Measurements from ENCODE around the gene CRYGN. TPM values are rescaled to one million over a fixed set of nuclear protein-coding genes. Genes with fewer than 3 reads are reported as not detected.

The CRYGN gene
- polyA plus RNA-seq, 1 donor (not counting 4 experiments of a cell fraction or from before 2014, with no cell fraction given) = not detected

GRCh38 chr7:151442776-151443496 is 3.0 kb upstream of the CRYGN start:
- no peak for DNase-seq (ENCODE audit: low read depth, low spot score)
- H2AFZ ChIP-seq (ENCODE audit: control insufficient read depth, low read length) = no peak overlapping the region
- no peak overlapping the region for H3K9ac ChIP-seq (ENCODE audit: control insufficient read depth, extremely low read depth, insufficient read depth, low read length)
- H3K27me3 ChIP-seq (ENCODE audit: control insufficient read depth, extremely low read depth, insufficient read depth, low read length) = peaks cover 30% of the 10 kb centered on the region
- H4K20me1 ChIP-seq (ENCODE audit: control insufficient read depth, extremely low read depth, insufficient read depth, low read length) = no peaks in the 10 kb centered on the region
- no peaks in the 10 kb centered on the region for H3K36me3 ChIP-seq (ENCODE audit: control insufficient read depth in 2 of 2, extremely low read depth in 1 of 2, insufficient read depth in 2 of 2, low read length in 2 of 2)
- H3K27ac ChIP-seq (ENCODE audit: control insufficient read depth, insufficient read depth, low read length) = no peak overlapping the region
- no peaks in the 10 kb centered on the region for H3K9me1 ChIP-seq (ENCODE audit: control insufficient read depth, extremely low read depth, insufficient read depth, low read length)
- no peak overlapping the region for H3K4me2 ChIP-seq (ENCODE audit: control insufficient read depth, extremely low read depth, insufficient read depth, low read depth, low read length)
- peaks cover 3% of the 10 kb centered on the region for H3K4me1 ChIP-seq (ENCODE audit: control insufficient read depth, extremely low read depth, insufficient read depth, low read length)
- dilution Hi-C loops (cut with MboI; ENCODE audit: extremely low pct_ligation_motif_present, low sequenced_read_pairs) = no loop called here
- no peak for FAIRE-seq
- H3K4me3 ChIP-seq (ENCODE audit: control insufficient read depth in 2 of 3, extremely low read depth in 1 of 3, insufficient read depth in 2 of 3, low read depth in 1 of 3, low read length in 3 of 3) = no peak overlapping the region
- TF ChIP-seq CTCF (optimal IDR thresholded peaks at IDR 0.05 in 1 of 3, IDR thresholded peaks at IDR 0.05 in 1 of 3, conservative IDR thresholded peaks at IDR 0.05 in 1 of 3; ENCODE audit: extremely low read depth in 1 of 3, insufficient read depth in 2 of 3, low read length in 3 of 3) (no peak), EZH2 (IDR thresholded peaks at IDR 0.05; ENCODE audit: low read length) (no peak)
- H3K79me2 ChIP-seq (ENCODE audit: control insufficient read depth, insufficient read depth, low read length) = no peaks in the 10 kb centered on the region
- H3K9me3 ChIP-seq (ENCODE audit: control insufficient read depth, low read depth, low read length) = no peaks in the 10 kb centered on the region

DNA sequence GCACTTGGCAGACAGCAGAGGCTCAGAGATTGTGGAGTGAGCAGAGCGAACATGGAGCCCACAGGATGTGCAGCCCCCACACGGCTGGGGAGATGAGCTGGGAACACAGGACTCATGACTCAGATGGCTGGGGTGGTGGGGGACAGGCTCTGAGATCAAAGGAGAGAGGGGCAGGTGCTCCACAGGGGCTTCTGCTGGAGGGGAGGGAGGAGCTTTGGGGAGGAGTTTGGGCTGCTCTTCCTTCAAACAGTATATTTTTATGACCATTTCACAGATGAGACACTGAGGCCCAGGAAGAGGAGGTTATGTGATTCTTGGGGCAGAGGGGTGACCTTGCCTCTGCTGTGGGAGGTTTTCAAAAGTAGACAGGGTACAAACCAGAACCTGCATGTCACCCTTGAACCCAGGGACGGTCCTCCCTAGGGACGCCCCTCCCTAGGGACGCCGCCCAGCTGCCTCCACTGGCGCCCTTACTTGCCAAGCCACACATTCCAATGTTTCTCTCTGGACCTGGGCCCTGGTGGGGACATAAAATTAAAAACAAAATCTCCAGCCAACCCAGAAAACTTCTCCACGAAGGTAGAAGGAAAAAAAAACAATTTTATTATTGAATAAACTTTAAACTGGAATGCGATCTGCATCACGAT is 981 bp upstream of the CRYGN start:
- Histone ChIP-seq H3K4me3 (ENCODE audit: control insufficient read depth in 2 of 3, extremely low read depth in 1 of 3, insufficient read depth in 2 of 3, low read depth in 1 of 3, low read length in 3 of 3) (no peak overlapping the region), H3K9me3 (ENCODE audit: control insufficient read depth, low read depth, low read length) (no peaks in the 10 kb centered on the region), H3K79me2 (ENCODE audit: control insufficient read depth, insufficient read depth, low read length) (no peaks in the 10 kb centered on the region), H3K4me1 (ENCODE audit: control insufficient read depth, extremely low read depth, insufficient read depth, low read length) (peaks cover 3% of the 10 kb centered on the region), H4K20me1 (ENCODE audit: control insufficient read depth, extremely low read depth, insufficient read depth, low read length) (no peaks in the 10 kb centered on the region), H2AFZ (ENCODE audit: control insufficient read depth, low read length) (no peak overlapping the region), H3K36me3 (ENCODE audit: control insufficient read depth in 2 of 2, extremely low read depth in 1 of 2, insufficient read depth in 2 of 2, low read length in 2 of 2) (no peaks in the 10 kb centered on the region), H3K9me1 (ENCODE audit: control insufficient read depth, extremely low read depth, insufficient read depth, low read length) (no peaks in the 10 kb centered on the region), H3K27me3 (ENCODE audit: control insufficient read depth, extremely low read depth, insufficient read depth, low read length) (peaks cover 30% of the 10 kb centered on the region), H3K4me2 (ENCODE audit: control insufficient read depth, extremely low read depth, insufficient read depth, low read depth, low read length) (no peak overlapping the region), H3K9ac (ENCODE audit: control insufficient read depth, extremely low read depth, insufficient read depth, low read length) (no peak overlapping the region), H3K27ac (ENCODE audit: control insufficient read depth, insufficient read depth, low read length) (no peak overlapping the region)
- no peak for FAIRE-seq
- TF ChIP-seq CTCF (optimal IDR thresholded peaks at IDR 0.05 in 1 of 3, IDR thresholded peaks at IDR 0.05 in 1 of 3, conservative IDR thresholded peaks at IDR 0.05 in 1 of 3; ENCODE audit: extremely low read depth in 1 of 3, insufficient read depth in 2 of 3, low read length in 3 of 3) (no peak), EZH2 (IDR thresholded peaks at IDR 0.05; ENCODE audit: low read length) (no peak)
- DNase-seq (ENCODE audit: low read depth, low spot score) = no peak
- dilution Hi-C loops (cut with MboI; ENCODE audit: extremely low pct_ligation_motif_present, low sequenced_read_pairs) = no loop called here

Measured in keratinocyte (primary cell).